Smooth muscle cell (in vitro differentiated cells): Measurements from ENCODE around the gene PRRT4. TPM values are rescaled to one million over a fixed set of nuclear protein-coding genes. Genes with fewer than 3 reads are reported as not detected.

ENCODE experiments used
- DNase-seq: peaks from one replicate; lab custom pipeline; 2025; ENCODE audit not compliant: unreplicated experiment; lab: John Stamatoyannopoulos, UW
- H2AFZ ChIP-seq: fragments of 200-600 bp; sonication (generic); 2 replicates; pipeline ENCODE4 v1.6.0; 2016; ENCODE audit warnings: antibody characterized with exemption, low read depth, mild to moderate bottlenecking
- H3F3A ChIP-seq: fragments of 200-600 bp; sonication (generic); 2 replicates; pipeline ENCODE4 v1.6.0; 2017; ENCODE audit warnings: antibody characterized with exemption, low read depth
- H3K27ac ChIP-seq: fragments of 200-600 bp; sonication (generic); 2 replicates; pipeline ENCODE4 v1.5.1; 2016; ENCODE audit warnings: low read depth, mild to moderate bottlenecking
- H3K27me3 ChIP-seq: fragments of 200-600 bp; sonication (generic); 2 replicates; pipeline ENCODE4 v1.6.1; 2016; ENCODE audit warnings: low read depth, mild to moderate bottlenecking
- H3K36me3 ChIP-seq: fragments of 200-600 bp; sonication (generic); 2 replicates; pipeline ENCODE4 v1.5.1; 2016; ENCODE audit warnings: low read depth
- H3K4me1 ChIP-seq: fragments of 200-600 bp; sonication (generic); 2 replicates; pipeline ENCODE4 v1.5.1; 2016; ENCODE audit warnings: low read depth
- H3K4me2 ChIP-seq: fragments of 200-600 bp; sonication (generic); 2 replicates; pipeline ENCODE4 v1.6.0; 2016; ENCODE audit warnings: mild to moderate bottlenecking
- H3K4me3 ChIP-seq: fragments of 200-600 bp; sonication (generic); 2 replicates; pipeline ENCODE4 v1.5.1; 2016; ENCODE audit warnings: mild to moderate bottlenecking
- H3K79me2 ChIP-seq: fragments of 200-600 bp; sonication (generic); 2 replicates; pipeline ENCODE4 v1.6.0; 2016; ENCODE audit warnings: low read depth, mild to moderate bottlenecking
- H3K9ac ChIP-seq: fragments of 200-600 bp; sonication (generic); 2 replicates; pipeline ENCODE4 v1.6.0; 2016; ENCODE audit warnings: low read depth
- H3K9me3 ChIP-seq: fragments of 200-600 bp; sonication (generic); replicated peaks from 2 replicates; pipeline ENCODE4 v1.5.1; 2016; ENCODE audit warnings: low read depth
- H4K20me1 ChIP-seq: fragments of 200-600 bp; sonication (generic); 2 replicates; pipeline ENCODE4 v1.6.0; 2016; ENCODE audit warnings: low read depth
- CTCF ChIP-seq: fragments of 200-600 bp; sonication (generic); IDR thresholded peaks from 2 replicates; pipeline ENCODE4 v1.5.1; 2017; ENCODE audit warnings: borderline replicate concordance, mild to moderate bottlenecking, antibody characterized with exemption; ENCODE audit not compliant: insufficient read depth, poor library complexity, severe bottlenecking
- WGBS: methylation state at CpG from one replicate; pipeline ENCODE4 v1.1.7; 2016; ENCODE audit warnings: low lambda C conversion rate; 5-methylcytosine and 5-hydroxymethylcytosine counted together
- polyA plus RNA-seq: library from polyadenylated mRNA; unstranded; fragments of >200 nt; fragmentation: Nextera tagmentation; extraction: Ambion mirVana; gene quantifications from 2 replicates; pipeline ENCODE4 v1.2.1, GENCODE V29; 2016
- total RNA-seq: library from RNA; depleted of rRNA; stranded (reverse); fragments of >200 nt; gene quantifications from 2 replicates; pipeline ENCODE4 v1.2.3, GENCODE V29; 2014

Gene PRRT4
- total and polyA plus RNA-seq, 2 experiments from 2014 or later = 0.09 to 0.83 TPM

GRCh38 chr7:128389618-128390329, 28.3 kb upstream of the PRRT4 start:
- Histone ChIP-seq H3K9ac (no peak overlapping the region), H3K27me3 (no peaks in the 10 kb centered on the region), H3K4me2 (no peak overlapping the region), H3K9me3 (no peaks in the 10 kb centered on the region), H3K4me3 (no peak overlapping the region), H3F3A (no peaks in the 10 kb centered on the region), H3K79me2 (no peaks in the 10 kb centered on the region), H4K20me1 (no peaks in the 10 kb centered on the region), H3K27ac (no peak overlapping the region), H3K36me3 (no peaks in the 10 kb centered on the region), H3K4me1 (peaks cover 7% of the 10 kb centered on the region), H2AFZ (no peak overlapping the region)
- no peak for TF ChIP-seq CTCF
- no peak for DNase-seq
- 80% methylated on average over 9 of the region's 9 CpGs for WGBS

- H3K79me2 ChIP-seq = no peaks in the 10 kb centered on the region
- H3K27me3 ChIP-seq = no peaks in the 10 kb centered on the region
- no peaks in the 10 kb centered on the region for H3K9me3 ChIP-seq
- peaks cover 7% of the 10 kb centered on the region for H3K4me1 ChIP-seq
- H3K9ac ChIP-seq = no peak overlapping the region
- no peak overlapping the region for H3K4me3 ChIP-seq
- no peaks in the 10 kb centered on the region for H4K20me1 ChIP-seq
- DNase-seq = no peak
- H3K36me3 ChIP-seq = no peaks in the 10 kb centered on the region
- no peak overlapping the region for H2AFZ ChIP-seq
- no peaks in the 10 kb centered on the region for H3F3A ChIP-seq
- H3K27ac ChIP-seq = no peak overlapping the region
- WGBS = 55% methylated on average over 2 of the region's 2 CpGs
- H3K4me2 ChIP-seq = no peak overlapping the region
- TF ChIP-seq CTCF = no peak
Observed at GRCh38 chr7:128389085-128389617, 27.7 kb upstream of the PRRT4 start.

GRCh38 chr7:128388145-128388485, 26.6 kb upstream of the PRRT4 start:
- no peak overlapping the region for H2AFZ ChIP-seq
- H3K4me1 ChIP-seq = peaks cover 7% of the 10 kb centered on the region
- H3F3A ChIP-seq = no peaks in the 10 kb centered on the region
- no peaks in the 10 kb centered on the region for H3K36me3 ChIP-seq
- H3K4me2 ChIP-seq = no peak overlapping the region
- TF ChIP-seq CTCF = no peak
- no peaks in the 10 kb centered on the region for H3K79me2 ChIP-seq
- no peaks in the 10 kb centered on the region for H3K9me3 ChIP-seq
- no peak for DNase-seq
- no peak overlapping the region for H3K27ac ChIP-seq
- no peaks in the 10 kb centered on the region for H3K27me3 ChIP-seq
- WGBS = 76% methylated on average over 3 of the region's 3 CpGs
- H3K4me3 ChIP-seq = no peak overlapping the region
- no peak overlapping the region for H3K9ac ChIP-seq
- no peaks in the 10 kb centered on the region for H4K20me1 ChIP-seq
